Measurements from ENCODE around the gene GARNL3.

Gene GARNL3

DNA sequence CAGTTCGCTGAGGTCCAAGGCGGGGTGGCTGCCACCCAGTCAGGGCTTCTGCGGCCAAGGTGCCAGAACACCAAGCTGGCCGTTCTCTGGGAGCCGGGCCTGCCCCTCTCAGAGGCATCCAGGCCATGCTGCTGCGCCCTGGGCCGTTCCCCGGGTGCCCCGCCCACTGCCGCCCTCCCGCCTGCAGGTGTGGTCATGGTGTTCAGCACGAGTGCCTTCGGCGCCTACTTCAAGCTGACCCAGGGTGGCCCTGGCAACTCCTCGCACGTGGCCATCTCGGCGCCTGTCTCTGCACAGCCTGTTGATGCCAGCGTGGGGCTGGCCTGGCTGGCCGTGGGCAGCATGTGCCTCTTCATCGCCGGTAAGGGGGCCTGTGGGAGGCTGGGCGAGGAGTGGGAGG, 140.1 kb downstream of the GARNL3 start:
- Mint-ChIP-seq H3K9me3 (no peaks in the 10 kb centered on the region), H3K27me3 (no peaks in the 10 kb centered on the region), H3K36me3 (ENCODE audit: low read depth) (peaks cover 78% of the 10 kb centered on the region), H3K4me3 (no peak overlapping the region), H3K4me1 (ENCODE audit: low read depth) (no peaks in the 10 kb centered on the region), H3K27ac (no peak overlapping the region)
- intact Hi-C loops (cut with micrococcal nuclease): no loop called here

DNA sequence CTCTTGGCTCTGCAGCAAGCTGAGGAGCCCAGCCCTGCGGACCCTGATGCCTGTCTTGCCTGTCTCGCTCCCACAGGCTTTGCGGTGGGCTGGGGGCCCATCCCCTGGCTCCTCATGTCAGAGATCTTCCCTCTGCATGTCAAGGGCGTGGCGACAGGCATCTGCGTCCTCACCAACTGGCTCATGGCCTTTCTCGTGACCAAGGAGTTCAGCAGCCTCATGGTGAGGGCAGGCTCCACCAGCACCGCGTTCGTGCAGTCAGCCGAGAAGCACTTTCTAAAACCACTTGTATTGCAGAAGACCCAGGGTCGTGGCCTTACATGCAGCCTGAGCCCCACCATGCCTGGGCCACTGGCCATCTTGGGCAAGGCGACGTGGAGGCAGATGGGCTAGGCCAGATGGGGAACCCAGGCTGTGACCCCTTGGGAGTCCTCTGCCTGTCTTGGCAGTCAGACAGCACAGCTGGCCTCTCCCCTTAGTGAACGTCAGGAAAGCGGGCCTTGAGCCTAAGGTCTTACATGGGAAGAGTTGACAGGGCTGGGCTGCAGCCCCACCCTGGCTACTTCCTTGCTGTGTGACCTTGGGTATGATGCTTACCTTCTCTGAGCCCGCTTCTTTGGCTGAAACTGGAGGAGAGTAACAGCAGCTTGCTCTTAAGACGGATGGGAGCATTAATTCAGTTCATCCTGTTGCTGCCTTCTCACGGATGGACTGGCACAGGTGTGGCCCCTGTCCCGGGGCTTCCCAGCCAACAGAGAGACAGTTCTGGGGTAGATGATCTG, 141.0 kb downstream of the GARNL3 start:
- no peaks in the 10 kb centered on the region for H3K27me3 Mint-ChIP-seq
- peaks cover 69% of the 10 kb centered on the region for H3K36me3 Mint-ChIP-seq (ENCODE audit: low read depth)
- intact Hi-C loops (cut with micrococcal nuclease): no loop called here
- no peaks in the 10 kb centered on the region for H3K9me3 Mint-ChIP-seq
- H3K4me1 Mint-ChIP-seq (ENCODE audit: low read depth): peaks cover 7% of the 10 kb centered on the region
- H3K4me3 Mint-ChIP-seq: no peak overlapping the region
- H3K27ac Mint-ChIP-seq: peak overlapping the region; percentile 16

DNA sequence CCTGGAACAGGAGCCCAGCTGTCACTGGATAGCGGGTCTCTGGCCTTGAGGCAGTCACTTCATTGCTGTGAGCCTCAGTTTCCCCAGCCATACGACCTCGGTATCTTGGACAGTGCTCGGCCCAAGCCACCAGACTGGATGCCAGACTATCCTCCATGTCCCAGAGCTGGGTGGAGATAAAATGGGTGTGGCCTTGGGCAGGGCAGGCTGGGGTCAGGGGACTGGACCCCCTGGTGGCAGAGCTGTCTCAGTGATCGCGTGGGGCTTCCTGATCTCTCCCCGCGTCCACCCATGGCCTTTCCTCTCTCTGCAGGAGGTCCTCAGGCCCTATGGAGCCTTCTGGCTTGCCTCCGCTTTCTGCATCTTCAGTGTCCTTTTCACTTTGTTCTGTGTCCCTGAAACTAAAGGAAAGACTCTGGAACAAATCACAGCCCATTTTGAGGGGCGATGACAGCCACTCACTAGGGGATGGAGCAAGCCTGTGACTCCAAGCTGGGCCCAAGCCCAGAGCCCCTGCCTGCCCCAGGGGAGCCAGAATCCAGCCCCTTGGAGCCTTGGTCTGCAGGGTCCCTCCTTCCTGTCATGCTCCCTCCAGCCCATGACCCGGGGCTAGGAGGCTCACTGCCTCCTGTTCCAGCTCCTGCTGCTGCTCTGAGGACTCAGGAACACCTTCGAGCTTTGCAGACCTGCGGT, 142.4 kb downstream of the GARNL3 start:
- peak overlapping the region; percentile 12 for H3K27ac Mint-ChIP-seq
- no peak overlapping the region for H3K4me3 Mint-ChIP-seq
- H3K4me1 Mint-ChIP-seq (ENCODE audit: low read depth): peaks cover 20% of the 10 kb centered on the region
- intact Hi-C loops (cut with micrococcal nuclease): no loop called here
- H3K36me3 Mint-ChIP-seq (ENCODE audit: low read depth): peaks cover 57% of the 10 kb centered on the region
- no peaks in the 10 kb centered on the region for H3K9me3 Mint-ChIP-seq
- no peaks in the 10 kb centered on the region for H3K27me3 Mint-ChIP-seq

DNA sequence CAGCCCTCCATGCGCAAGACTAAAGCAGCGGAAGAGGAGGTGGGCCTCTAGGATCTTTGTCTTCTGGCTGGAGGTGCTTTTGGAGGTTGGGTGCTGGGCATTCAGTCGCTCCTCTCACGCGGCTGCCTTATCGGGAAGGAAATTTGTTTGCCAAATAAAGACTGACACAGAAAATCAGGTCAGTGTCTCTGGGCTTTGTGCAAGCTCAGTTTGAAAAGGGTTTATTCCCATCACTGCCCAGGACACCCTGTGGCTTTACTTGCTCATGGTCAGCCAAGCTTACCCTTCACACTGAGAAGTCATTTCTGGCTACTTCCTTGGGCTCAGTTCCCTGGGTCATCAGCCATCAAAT, 142.9 kb downstream of the GARNL3 start:
- no peaks in the 10 kb centered on the region for H3K9me3 Mint-ChIP-seq
- no peaks in the 10 kb centered on the region for H3K27me3 Mint-ChIP-seq
- peaks cover 52% of the 10 kb centered on the region for H3K36me3 Mint-ChIP-seq (ENCODE audit: low read depth)
- intact Hi-C loops (cut with micrococcal nuclease): no loop called here
- peak overlapping the region; percentile 12 for H3K27ac Mint-ChIP-seq
- H3K4me1 Mint-ChIP-seq (ENCODE audit: low read depth): peaks cover 25% of the 10 kb centered on the region
- no peak overlapping the region for H3K4me3 Mint-ChIP-seq

DNA sequence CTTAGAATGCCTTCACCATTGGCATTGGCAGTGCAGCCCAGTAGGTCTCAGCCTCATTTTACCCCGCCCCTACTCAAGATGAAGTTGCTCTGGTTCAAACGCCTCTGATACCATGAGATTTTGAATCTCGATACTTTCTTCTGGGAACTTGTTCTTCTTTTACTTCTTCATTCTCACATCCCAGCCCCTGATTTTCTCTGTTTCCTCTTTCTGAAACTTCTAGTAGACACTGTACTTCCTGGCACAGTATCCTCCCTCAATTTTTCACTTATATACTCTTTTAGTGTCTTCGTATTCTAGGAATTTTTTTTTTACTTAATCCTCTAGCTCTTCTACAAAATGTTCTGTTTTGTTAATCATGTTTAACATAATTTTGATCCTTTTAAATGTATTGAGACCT, 146.5 kb downstream of the GARNL3 start:
- intact Hi-C loops (cut with micrococcal nuclease): no loop called here

DNA sequence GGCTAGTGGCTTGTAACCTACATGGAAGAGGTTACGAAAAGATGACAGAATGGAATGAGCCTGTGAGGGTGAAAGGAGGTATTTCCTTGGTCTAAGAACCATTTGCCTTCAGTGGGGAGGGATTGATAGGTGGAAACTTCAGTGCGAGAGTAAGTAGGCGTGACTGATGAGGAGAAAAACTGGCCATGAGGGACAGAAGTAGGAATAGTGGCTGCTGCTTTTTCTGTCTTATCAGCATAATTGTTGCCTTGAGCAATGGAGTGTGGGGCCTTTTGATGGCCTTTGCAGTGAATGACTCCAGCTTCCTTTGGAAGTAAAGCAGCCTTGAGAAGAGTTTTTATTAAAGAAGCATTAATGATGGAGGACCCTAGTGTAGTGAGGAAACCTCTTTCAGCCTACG, 150.6 kb downstream of the GARNL3 start:
- Mint-ChIP-seq H3K4me3 (no peak overlapping the region), H3K27ac (peak overlapping the region; percentile 5), H3K9me3 (no peaks in the 10 kb centered on the region), H3K36me3 (ENCODE audit: low read depth) (peaks cover 14% of the 10 kb centered on the region), H3K4me1 (ENCODE audit: low read depth) (peaks cover 65% of the 10 kb centered on the region), H3K27me3 (peaks cover 17% of the 10 kb centered on the region)
- intact Hi-C loops (cut with micrococcal nuclease): no loop called here

More for the DNA sequence above, 146.5 kb downstream of the GARNL3 start:
- Mint-ChIP-seq H3K36me3 (ENCODE audit: low read depth) (peaks cover 29% of the 10 kb centered on the region), H3K27ac (peak overlapping the region; percentile 93), H3K4me3 (peak overlapping the region; percentile 18), H3K9me3 (no peaks in the 10 kb centered on the region), H3K27me3 (peaks cover 12% of the 10 kb centered on the region), H3K4me1 (ENCODE audit: low read depth) (peaks cover 50% of the 10 kb centered on the region)

DNA sequence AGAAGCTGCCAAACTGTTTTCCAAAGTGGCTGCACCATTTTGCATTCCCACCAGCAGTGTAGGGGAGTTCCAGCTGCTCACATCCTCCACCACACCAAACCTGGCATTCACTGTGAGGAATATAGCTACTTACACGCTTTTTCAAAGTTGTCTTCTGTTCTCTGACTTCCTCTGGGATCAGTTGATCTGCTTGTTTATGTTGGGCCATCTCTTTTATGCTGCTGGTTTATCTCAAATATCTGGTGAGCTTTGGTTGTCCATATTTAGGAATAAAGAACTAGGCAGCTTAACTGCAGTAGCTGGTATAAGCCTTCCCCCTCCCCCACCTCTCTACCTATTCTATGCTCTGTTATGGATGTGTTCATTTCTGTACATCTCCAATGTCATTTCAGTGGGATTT, 151.1 kb downstream of the GARNL3 start:
- no peak overlapping the region for H3K4me3 Mint-ChIP-seq

DNA sequence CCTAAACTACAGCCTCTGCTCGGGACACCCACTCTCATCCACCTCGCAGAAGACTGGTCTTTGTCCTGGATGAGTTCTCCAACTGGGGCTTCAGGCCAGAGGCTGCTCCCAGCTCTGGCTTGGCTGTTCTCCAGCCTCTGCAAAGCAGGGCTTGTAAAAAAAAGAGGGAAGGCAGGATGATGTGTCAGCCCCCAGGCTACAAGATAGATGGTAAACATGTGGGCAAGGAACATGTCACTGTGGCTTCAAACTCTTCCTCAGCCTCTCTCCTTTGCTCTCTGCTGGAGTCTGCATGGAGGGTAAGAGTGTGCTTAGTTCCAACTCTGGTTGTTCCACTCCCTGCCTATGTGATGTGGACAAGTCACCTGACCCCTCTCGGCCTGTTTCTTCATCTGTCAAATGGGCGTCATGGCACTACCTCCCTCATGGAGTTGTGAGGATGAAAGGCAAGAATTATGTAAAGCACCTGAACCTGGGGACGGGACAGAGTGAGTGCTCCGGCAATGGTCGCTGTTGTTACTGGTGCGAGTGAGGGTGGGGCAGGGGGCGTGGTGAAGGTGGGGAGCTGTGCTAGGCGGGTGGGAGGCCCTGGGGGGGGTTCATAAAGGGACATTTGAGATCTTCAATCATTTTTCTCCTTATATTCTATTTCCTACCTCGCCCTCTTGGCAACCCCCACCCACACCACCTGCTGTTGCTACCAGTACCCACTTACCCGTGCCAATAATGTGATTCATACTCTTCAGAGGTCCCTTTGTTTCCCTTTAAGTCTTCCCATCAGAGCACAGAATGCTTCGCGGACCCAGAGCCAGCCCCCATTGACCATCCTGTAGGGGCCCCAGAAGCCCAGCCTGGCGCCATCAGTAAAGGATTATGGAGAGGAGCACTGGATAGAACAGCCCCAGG, 152.8 kb downstream of the GARNL3 start:
- H3K4me1 Mint-ChIP-seq (ENCODE audit: low read depth): peaks cover 54% of the 10 kb centered on the region
- peak overlapping the region; percentile 56 for H3K27ac Mint-ChIP-seq
- H3K36me3 Mint-ChIP-seq (ENCODE audit: low read depth): peaks cover 14% of the 10 kb centered on the region
- H3K4me3 Mint-ChIP-seq: no peak overlapping the region
- no peaks in the 10 kb centered on the region for H3K9me3 Mint-ChIP-seq
- peaks cover 17% of the 10 kb centered on the region for H3K27me3 Mint-ChIP-seq
- intact Hi-C loops (cut with micrococcal nuclease): no loop called here

More for the DNA sequence above, 151.1 kb downstream of the GARNL3 start:
- intact Hi-C loops (cut with micrococcal nuclease): no loop called here
- no peaks in the 10 kb centered on the region for H3K9me3 Mint-ChIP-seq
- H3K36me3 Mint-ChIP-seq (ENCODE audit: low read depth): peaks cover 14% of the 10 kb centered on the region
- peaks cover 61% of the 10 kb centered on the region for H3K4me1 Mint-ChIP-seq (ENCODE audit: low read depth)
- H3K27ac Mint-ChIP-seq: no peak overlapping the region
- peaks cover 17% of the 10 kb centered on the region for H3K27me3 Mint-ChIP-seq

DNA sequence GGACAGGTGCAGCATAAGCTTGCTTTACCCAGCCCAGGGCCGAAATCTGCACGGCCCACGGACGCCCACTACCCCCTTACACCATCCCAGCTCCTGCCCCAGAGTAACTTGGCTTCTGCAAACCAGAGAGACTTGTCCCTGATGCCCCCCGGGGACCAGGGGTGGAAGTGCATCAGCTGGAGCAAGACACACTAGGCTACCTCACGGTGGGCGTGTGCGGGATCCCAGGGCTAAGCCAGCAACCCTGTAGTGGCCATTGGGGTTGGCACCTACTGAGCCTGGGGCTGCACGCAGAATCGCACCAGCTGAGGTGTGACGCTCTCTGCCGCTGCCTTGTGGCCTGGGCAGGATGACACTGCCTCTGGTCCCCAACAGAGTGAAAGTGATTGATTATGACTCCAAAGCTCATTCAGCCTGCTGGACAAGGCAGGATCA, 153.5 kb downstream of the GARNL3 start:
- Mint-ChIP-seq H3K36me3 (ENCODE audit: low read depth) (peaks cover 14% of the 10 kb centered on the region), H3K27ac (no peak overlapping the region), H3K4me1 (ENCODE audit: low read depth) (peaks cover 55% of the 10 kb centered on the region), H3K4me3 (no peak overlapping the region), H3K27me3 (peaks cover 17% of the 10 kb centered on the region), H3K9me3 (no peaks in the 10 kb centered on the region)
- intact Hi-C loops (cut with micrococcal nuclease): no loop called here

DNA sequence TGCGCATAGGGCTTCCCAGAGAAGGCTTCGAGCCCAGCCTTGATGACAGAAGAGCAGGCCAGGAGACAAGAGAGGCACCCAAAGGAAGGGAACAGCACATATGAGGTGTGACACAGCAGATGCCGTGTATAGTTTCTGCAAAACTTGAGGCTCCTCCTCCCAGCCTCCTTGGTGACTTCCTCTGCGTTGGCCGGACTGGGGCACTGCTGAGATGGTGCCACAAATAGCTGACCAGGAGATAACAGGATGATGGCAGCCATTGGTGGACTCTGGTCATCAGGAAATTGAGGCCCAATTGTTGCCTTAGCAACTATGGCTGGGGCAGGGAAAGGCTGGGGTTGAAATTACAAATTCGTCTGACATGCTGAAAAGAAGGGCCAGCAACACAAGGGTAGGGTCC, 154.8 kb downstream of the GARNL3 start:
- H3K4me3 Mint-ChIP-seq: no peak overlapping the region
- peaks cover 12% of the 10 kb centered on the region for H3K36me3 Mint-ChIP-seq (ENCODE audit: low read depth)
- peaks cover 17% of the 10 kb centered on the region for H3K27me3 Mint-ChIP-seq
- intact Hi-C loops (cut with micrococcal nuclease): no loop called here
- H3K4me1 Mint-ChIP-seq (ENCODE audit: low read depth): peaks cover 49% of the 10 kb centered on the region
- no peaks in the 10 kb centered on the region for H3K9me3 Mint-ChIP-seq
- peak overlapping the region; percentile 77 for H3K27ac Mint-ChIP-seq

DNA sequence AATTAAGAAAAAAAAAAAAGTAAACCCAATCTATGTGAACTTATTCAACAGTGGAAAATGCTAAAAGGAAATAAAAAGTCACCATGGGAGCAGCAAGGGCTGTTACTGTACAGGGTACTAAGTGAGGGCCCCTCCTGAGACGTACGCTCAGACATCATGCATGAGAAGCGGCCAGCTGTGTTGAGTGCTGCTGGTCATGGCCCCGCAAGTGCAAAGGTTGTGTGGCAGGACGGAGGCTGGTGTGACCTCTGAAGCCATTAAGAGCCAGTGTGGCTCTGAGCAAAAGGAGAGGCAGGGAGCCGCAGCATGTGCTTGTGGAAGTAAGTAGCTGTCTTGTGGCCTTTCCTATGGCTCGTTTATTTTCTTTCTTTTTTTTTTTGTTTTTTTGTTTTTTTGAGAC, 156.5 kb downstream of the GARNL3 start:
- H3K36me3 Mint-ChIP-seq (ENCODE audit: low read depth): peaks cover 13% of the 10 kb centered on the region
- H3K9me3 Mint-ChIP-seq: no peaks in the 10 kb centered on the region
- no peak overlapping the region for H3K27ac Mint-ChIP-seq
- H3K4me3 Mint-ChIP-seq: no peak overlapping the region
- peaks cover 6% of the 10 kb centered on the region for H3K27me3 Mint-ChIP-seq
- intact Hi-C loops (cut with micrococcal nuclease): loop anchor here (10.0 kb wide), 1 partner anchor 196 kb away; no protein-coding TSS in a partner anchor
- peaks cover 54% of the 10 kb centered on the region for H3K4me1 Mint-ChIP-seq (ENCODE audit: low read depth)

DNA sequence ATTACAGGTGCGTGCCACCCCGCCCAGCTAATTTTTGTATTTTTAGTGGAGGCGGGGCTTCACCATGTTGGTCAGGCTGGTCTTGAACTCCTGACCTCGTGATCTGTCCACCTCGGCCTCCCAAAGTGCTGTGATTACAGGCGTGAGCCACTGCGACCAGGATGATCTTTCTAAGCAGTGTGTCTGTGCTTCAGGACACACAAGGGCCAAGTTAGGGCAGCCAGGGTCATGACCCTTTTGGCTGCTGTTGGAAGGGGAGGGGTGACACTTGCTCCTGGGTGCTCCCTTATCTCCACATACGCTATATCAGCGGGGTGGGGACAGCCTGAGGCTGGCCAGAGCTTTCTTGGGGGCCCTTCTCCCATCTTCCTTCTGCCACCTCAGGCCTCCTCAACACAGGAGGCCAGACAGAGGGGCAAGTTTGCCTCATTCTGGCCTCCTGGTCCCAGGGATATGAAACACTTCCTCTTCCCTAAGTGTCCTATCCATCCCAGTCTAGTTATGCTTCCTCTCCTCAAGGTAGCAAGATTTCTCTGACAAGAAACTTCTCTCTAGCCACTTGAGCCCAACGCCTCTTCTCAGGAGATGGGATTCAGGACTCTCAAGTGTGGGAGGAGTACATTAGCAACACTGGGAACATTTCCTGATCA, 157.7 kb downstream of the GARNL3 start:
- Mint-ChIP-seq H3K4me1 (ENCODE audit: low read depth) (peaks cover 59% of the 10 kb centered on the region), H3K36me3 (ENCODE audit: low read depth) (peaks cover 22% of the 10 kb centered on the region), H3K9me3 (no peaks in the 10 kb centered on the region), H3K27me3 (no peaks in the 10 kb centered on the region), H3K27ac (no peak overlapping the region), H3K4me3 (peak overlapping the region; percentile 99)
- intact Hi-C loops (cut with micrococcal nuclease): loop anchor here (10.0 kb wide), 1 partner anchor 197 kb away; no protein-coding TSS in a partner anchor

DNA sequence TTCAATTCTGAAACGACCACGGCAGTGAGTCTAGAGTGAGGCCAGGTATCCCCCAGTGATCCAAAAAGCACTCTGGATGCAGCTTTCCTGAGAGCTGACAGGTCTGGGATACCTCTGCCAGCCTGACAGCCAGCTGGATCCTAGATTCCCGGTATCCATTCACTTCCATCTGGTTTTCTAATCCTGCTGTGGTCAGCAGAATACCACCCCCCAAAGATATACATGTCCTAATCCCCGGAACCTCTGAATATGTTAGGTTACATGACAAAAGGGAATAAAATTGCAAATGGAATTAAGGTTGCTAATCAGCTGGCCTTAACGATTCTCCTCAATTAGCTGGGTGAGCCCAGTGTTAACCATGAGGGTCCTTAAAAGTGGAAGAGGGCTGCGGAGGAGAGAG, 158.2 kb downstream of the GARNL3 start:
- Mint-ChIP-seq H3K9me3 (no peaks in the 10 kb centered on the region), H3K27ac (peak overlapping the region; percentile 94), H3K4me3 (peak overlapping the region; percentile 99), H3K27me3 (no peaks in the 10 kb centered on the region), H3K4me1 (ENCODE audit: low read depth) (peaks cover 57% of the 10 kb centered on the region), H3K36me3 (ENCODE audit: low read depth) (peaks cover 27% of the 10 kb centered on the region)
- intact Hi-C loops (cut with micrococcal nuclease): loop anchor here (1.0 to 10.0 kb wide), 2 partner anchors 29 to 198 kb away; partner anchors contain the start of genes LRSAM1 and RPL12

Measured in dendritic cell treated with granulocyte-macrophage colony-stimulating factor and Interleukin-4, amounts not matched to agents 40 ng/mL and 50 ng/mL, for 4 days (primary cell).